HCT116 (cell line): Measurements from ENCODE around the gene DMD. TPM values are rescaled to one million over a fixed set of nuclear protein-coding genes. Genes with fewer than 3 reads are reported as not detected.
"Not testable (repeated sequence)": the region's sequence is repeated elsewhere in the genome, so short reads cannot be mapped to it uniquely, and the experiment has no call there.

Source experiments
- ATAC-seq: fragments of 200-7000 bp; cut with Tn5 transposase; 2 replicates; pipeline ENCODE4 v1.9.1; 2020; ENCODE audit warnings: mild to moderate bottlenecking, moderate library complexity
- BruUV-seq: library from RNA; stranded (reverse); fragments of 400-500 nt; replicated peaks from 2 replicates; lab custom pipeline; 2021; lab: Mats Ljungman, UMichigan
- CTCF ChIA-PET: fragments of 300-600 bp; sonication (Branson Sonifier 250); formaldehyde crosslinking; loops from one replicate; lab custom pipeline; 2021; ENCODE audit warnings: antibody characterized with exemption; lab: Charles Lee
- POLR2A ChIA-PET: fragments of 300-600, 350-600 bp; sonication (Branson Sonifier 250); formaldehyde crosslinking; loops from one replicate; lab custom pipeline; 2021; ENCODE audit warnings: antibody characterized with exemption; lab: Charles Lee
- RAD21 ChIA-PET, 2 experiments: fragments of 300-600 bp; sonication (Branson Sonifier 250); formaldehyde crosslinking; loops; one replicate each; lab custom pipeline; 2023; ENCODE audit warnings: low total read pairs in 2 of 2; ENCODE audit not compliant: uncharacterized antibody in 2 of 2, unreplicated experiment in 2 of 2, low non-redundant PET in 1 of 2; lab: Charles Lee
- DNase-seq: peaks from one replicate; pipeline ENCODE4 v3.0.0-alpha.2; 2010; ENCODE audit warnings: low read depth, low spot score
- H2AFZ ChIP-seq: fragments of 200-600 bp; shearing (Covaris generic), sonication (generic); 2 replicates; pipeline ENCODE4 v1.6.1; 2017; ENCODE audit warnings: low read depth, mixed run types, mixed read lengths, antibody characterized with exemption, low read length; ENCODE audit not compliant: poor library complexity, severe bottlenecking
- H3K27ac ChIP-seq: 2 replicates; pipeline ENCODE4 v1.5.1; 2012; ENCODE audit warnings: low read depth, low read length
- H3K27me3 ChIP-seq: fragments of 200-600 bp; sonication (generic); 2 replicates; pipeline ENCODE4 v1.6.1; 2016; ENCODE audit warnings: mixed run types, low read length, mixed read lengths; ENCODE audit not compliant: insufficient read depth
- H3K36me3 ChIP-seq, 2 experiments: fragments of 200-500 bp in 1 of 2; fragments of 200-600 bp in 1 of 2; sonication (Bioruptor generic) in 1 of 2; sonication (generic) in 1 of 2; 2 replicates each; pipeline versions ENCODE4 v1.5.1 to v1.6.1; 2014 to 2016; ENCODE audit warnings: low read length in 2 of 2, inconsistent platforms in 1 of 2, mixed read lengths in 1 of 2, mixed run types in 1 of 2; ENCODE audit not compliant: insufficient read depth in 2 of 2, control insufficient read depth in 1 of 2
- H3K4me1 ChIP-seq, 2 experiments: fragments of 200-600 bp in 1 of 2; sonication (generic) in 1 of 2; 2 replicates each; pipeline versions ENCODE4 v1.5.1 to v1.6.1; 2012 to 2017; ENCODE audit warnings: low read length in 2 of 2, inconsistent platforms in 1 of 2, mild to moderate bottlenecking in 1 of 2, mixed read lengths in 1 of 2, mixed run types in 1 of 2, moderate library complexity in 1 of 2; ENCODE audit not compliant: insufficient read depth in 2 of 2, control insufficient read depth in 1 of 2
- H3K4me2 ChIP-seq: fragments of 200-600 bp; sonication (generic); 2 replicates; pipeline ENCODE4 v1.6.1; 2017; ENCODE audit warnings: mixed run types, low read length, mixed read lengths
- H3K4me3 ChIP-seq, 2 experiments: fragments of 200-600 bp in 1 of 2; sonication (generic) in 1 of 2; replicated peaks in 1 of 2; 2 replicates each; pipeline ENCODE4 v1.5.1; 2011 to 2016; ENCODE audit warnings: low read length in 2 of 2, control low read depth in 1 of 2, low read depth in 1 of 2, mild to moderate bottlenecking in 1 of 2, mixed read lengths in 1 of 2, mixed run types in 1 of 2
- H3K79me2 ChIP-seq: fragments of 200-600 bp; sonication (generic); 2 replicates; pipeline ENCODE4 v1.6.1; 2017; ENCODE audit warnings: mild to moderate bottlenecking, mixed run types, low read length, moderate library complexity, mixed read lengths; ENCODE audit not compliant: insufficient read depth
- H3K9ac ChIP-seq: fragments of 200-600 bp; sonication (generic); 2 replicates; pipeline ENCODE4 v1.6.1; 2016; ENCODE audit warnings: low read length, mixed read lengths
- H3K9me2 ChIP-seq: fragments of 200-600 bp; sonication (generic), shearing (Covaris generic); 2 replicates; pipeline ENCODE4 v1.6.1; 2017; ENCODE audit warnings: mixed run types, mild to moderate bottlenecking, moderate library complexity; ENCODE audit not compliant: insufficient read depth
- H3K9me3 ChIP-seq, 2 experiments: fragments of 200-500 bp in 1 of 2; fragments of 200-600 bp in 1 of 2; sonication (Bioruptor generic) in 1 of 2; sonication (generic) in 1 of 2; 2 replicates each; pipeline ENCODE4 v1.6.1; 2014 to 2017; ENCODE audit warnings: low read length in 2 of 2, mixed read lengths in 2 of 2, inconsistent platforms in 1 of 2, low read depth in 1 of 2, mild to moderate bottlenecking in 1 of 2, mixed run types in 1 of 2, moderate library complexity in 1 of 2; ENCODE audit not compliant: control insufficient read depth in 1 of 2, insufficient read depth in 1 of 2
- H4K20me1 ChIP-seq: fragments of 200-600 bp; sonication (generic), shearing (Covaris generic); 2 replicates; pipeline ENCODE4 v1.6.1; 2017; ENCODE audit warnings: mixed run types, mild to moderate bottlenecking, moderate library complexity; ENCODE audit not compliant: insufficient read depth
- EZH2phosphoT487 ChIP-seq: fragments of 200-600 bp; IDR thresholded peaks from 2 replicates; pipeline ENCODE4 v1.6.1; 2018; ENCODE audit warnings: antibody characterized with exemption, borderline replicate concordance
- SIN3A ChIP-seq: IDR thresholded peaks from 2 replicates; pipeline ENCODE4 v1.6.1; 2012; ENCODE audit warnings: low read depth
- intact Hi-C: fragments of 100-400 bp; cut with micrococcal nuclease; formaldehyde crosslinking; loops from 2 replicates; pipeline ENCODE4 v1.10.0; 2022
- total RNA-seq: library from RNA; stranded (reverse); gene quantifications from one replicate; pipeline ENCODE4 v1.2.1, GENCODE V29; 2021; ENCODE audit not compliant: unreplicated experiment
- TF ChIP-seq, protein P1 (sequence below): IDR thresholded peaks from 2 replicates; pipeline ENCODE4 v1.6.1; 2011; ENCODE audit warnings: mild to moderate bottlenecking, low read length, moderate library complexity; ENCODE audit not compliant: insufficient replicate concordance; ENCODE audit errors: extremely low read depth
- TF ChIP-seq, protein P2 (sequence below): IDR thresholded peaks from 2 replicates; pipeline ENCODE4 v1.6.1; 2012
- TF ChIP-seq, protein P3 (sequence below): IDR thresholded peaks from 2 replicates; pipeline ENCODE4 v1.6.1; 2012; ENCODE audit warnings: low read depth

Gene DMD
- total RNA-seq, 1 experiment from 2014 or later: 0.05 TPM

DNA sequence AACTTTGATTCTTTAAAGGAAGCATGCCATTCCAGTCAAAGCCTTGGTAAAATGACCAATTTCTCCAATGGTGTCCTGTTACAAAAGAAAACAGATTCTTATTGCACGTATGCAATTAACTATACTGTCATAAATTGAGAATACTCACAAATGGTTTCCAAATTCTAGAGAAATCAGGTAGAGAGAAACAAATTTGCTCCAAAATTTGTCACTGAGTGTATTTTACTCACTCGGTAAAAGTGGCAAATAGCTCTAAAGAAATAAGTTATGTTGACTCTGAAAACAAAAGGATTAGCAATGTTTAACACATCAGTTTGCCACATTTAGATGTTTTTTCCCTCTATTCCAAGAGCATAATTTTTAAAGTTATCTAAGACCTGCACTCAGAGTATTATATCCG lies 133.1 kb downstream of the DMD start (continued):
- TF ChIP-seq, protein P1, sequence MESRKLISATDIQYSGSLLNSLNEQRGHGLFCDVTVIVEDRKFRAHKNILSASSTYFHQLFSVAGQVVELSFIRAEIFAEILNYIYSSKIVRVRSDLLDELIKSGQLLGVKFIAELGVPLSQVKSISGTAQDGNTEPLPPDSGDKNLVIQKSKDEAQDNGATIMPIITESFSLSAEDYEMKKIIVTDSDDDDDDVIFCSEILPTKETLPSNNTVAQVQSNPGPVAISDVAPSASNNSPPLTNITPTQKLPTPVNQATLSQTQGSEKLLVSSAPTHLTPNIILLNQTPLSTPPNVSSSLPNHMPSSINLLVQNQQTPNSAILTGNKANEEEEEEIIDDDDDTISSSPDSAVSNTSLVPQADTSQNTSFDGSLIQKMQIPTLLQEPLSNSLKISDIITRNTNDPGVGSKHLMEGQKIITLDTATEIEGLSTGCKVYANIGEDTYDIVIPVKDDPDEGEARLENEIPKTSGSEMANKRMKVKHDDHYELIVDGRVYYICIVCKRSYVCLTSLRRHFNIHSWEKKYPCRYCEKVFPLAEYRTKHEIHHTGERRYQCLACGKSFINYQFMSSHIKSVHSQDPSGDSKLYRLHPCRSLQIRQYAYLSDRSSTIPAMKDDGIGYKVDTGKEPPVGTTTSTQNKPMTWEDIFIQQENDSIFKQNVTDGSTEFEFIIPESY: no peak
- TF ChIP-seq, protein P2, sequence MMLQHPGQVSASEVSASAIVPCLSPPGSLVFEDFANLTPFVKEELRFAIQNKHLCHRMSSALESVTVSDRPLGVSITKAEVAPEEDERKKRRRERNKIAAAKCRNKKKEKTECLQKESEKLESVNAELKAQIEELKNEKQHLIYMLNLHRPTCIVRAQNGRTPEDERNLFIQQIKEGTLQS: no peak
- no peak for TF ChIP-seq SIN3A
- TF ChIP-seq EZH2phosphoT487: no peak
- TF ChIP-seq, protein P3, sequence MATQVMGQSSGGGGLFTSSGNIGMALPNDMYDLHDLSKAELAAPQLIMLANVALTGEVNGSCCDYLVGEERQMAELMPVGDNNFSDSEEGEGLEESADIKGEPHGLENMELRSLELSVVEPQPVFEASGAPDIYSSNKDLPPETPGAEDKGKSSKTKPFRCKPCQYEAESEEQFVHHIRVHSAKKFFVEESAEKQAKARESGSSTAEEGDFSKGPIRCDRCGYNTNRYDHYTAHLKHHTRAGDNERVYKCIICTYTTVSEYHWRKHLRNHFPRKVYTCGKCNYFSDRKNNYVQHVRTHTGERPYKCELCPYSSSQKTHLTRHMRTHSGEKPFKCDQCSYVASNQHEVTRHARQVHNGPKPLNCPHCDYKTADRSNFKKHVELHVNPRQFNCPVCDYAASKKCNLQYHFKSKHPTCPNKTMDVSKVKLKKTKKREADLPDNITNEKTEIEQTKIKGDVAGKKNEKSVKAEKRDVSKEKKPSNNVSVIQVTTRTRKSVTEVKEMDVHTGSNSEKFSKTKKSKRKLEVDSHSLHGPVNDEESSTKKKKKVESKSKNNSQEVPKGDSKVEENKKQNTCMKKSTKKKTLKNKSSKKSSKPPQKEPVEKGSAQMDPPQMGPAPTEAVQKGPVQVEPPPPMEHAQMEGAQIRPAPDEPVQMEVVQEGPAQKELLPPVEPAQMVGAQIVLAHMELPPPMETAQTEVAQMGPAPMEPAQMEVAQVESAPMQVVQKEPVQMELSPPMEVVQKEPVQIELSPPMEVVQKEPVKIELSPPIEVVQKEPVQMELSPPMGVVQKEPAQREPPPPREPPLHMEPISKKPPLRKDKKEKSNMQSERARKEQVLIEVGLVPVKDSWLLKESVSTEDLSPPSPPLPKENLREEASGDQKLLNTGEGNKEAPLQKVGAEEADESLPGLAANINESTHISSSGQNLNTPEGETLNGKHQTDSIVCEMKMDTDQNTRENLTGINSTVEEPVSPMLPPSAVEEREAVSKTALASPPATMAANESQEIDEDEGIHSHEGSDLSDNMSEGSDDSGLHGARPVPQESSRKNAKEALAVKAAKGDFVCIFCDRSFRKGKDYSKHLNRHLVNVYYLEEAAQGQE: no peak

DNA sequence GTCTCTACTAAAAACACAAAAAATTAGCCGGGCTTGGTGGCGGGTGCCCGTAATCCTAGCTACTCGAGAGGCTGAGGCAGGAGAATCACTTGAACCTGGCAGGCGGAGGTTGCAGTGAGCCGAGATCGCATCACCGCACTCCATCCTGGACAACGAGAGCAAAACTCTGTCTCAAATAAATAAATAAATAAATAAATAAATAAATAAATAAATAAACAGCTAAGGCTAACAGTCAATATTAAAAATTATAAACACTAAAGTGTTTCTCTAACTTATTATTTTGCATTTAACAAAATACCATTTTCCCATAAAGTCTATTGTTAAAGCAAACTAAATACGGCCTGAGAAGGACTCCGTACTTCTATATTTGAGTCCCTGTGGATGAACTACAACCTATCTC lies 137.7 kb downstream of the DMD start:
- DNase-seq, H3K27me3 ChIP-seq, H3K36me3 ChIP-seq, POLR2A ChIA-PET, CTCF ChIA-PET, H3K4me3 ChIP-seq, BruUV-seq, H3K9me3 ChIP-seq, H3K9ac ChIP-seq, H3K4me1 ChIP-seq, H2AFZ ChIP-seq, H3K79me2 ChIP-seq, ATAC-seq, H3K27ac ChIP-seq, H3K4me2 ChIP-seq, intact Hi-C loops, H3K9me2 ChIP-seq, RAD21 ChIA-PET, H4K20me1 ChIP-seq: not testable (repeated sequence)
